ENCODE results near the gene FUBP3.

- no peak for TF ChIP-seq CTCF (IDR thresholded peaks at IDR 0.05; ENCODE audit: low read depth, low read length, poor library complexity, severe bottlenecking)
- TF ChIP-seq EZH2phosphoT487 (IDR thresholded peaks at IDR 0.05; ENCODE audit: borderline replicate concordance, low read length) = no peak
Measured at GRCh38 chr9:130665029-130665430, 85.7 kb downstream of the FUBP3 start.

All from DOHH2 (cell line).